HG03139 (cell line): ENCODE measurements around the gene OGFOD1.

Experiments used
- ATAC-seq: cut with Tn5 transposase; IDR thresholded peaks from one replicate; pipeline ENCODE4 v1.9.1; 2021; ENCODE audit not compliant: unreplicated experiment

Gene OGFOD1

GRCh38 chr16:56520251-56520577, 68.9 kb downstream of the OGFOD1 start:
- no peak for ATAC-seq

- no peak for ATAC-seq
Measured at GRCh38 chr16:56525236-56525635, 73.9 kb downstream of the OGFOD1 start.
